Measurements from ENCODE around the gene FBXL15.

Gene FBXL15

DNA sequence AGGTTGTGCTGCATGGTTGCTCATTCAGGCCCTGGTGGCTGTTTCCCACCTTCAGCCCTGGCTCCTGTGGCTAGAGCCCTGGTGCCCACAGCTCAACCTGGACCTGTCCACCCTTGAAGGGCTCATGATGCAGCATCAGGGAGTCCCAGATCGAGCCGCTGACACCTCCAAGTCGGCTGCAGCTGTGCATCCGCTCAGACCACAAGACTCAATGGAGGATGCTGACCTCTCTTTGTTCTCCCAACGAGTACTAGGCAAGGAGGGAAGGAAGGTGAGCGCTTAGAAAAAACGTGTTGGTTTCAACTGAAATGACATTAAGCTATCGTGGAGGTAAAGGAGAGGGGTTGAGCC lies 40.2 kb downstream of the FBXL15 start:
- DNase-seq = no peak

DNA sequence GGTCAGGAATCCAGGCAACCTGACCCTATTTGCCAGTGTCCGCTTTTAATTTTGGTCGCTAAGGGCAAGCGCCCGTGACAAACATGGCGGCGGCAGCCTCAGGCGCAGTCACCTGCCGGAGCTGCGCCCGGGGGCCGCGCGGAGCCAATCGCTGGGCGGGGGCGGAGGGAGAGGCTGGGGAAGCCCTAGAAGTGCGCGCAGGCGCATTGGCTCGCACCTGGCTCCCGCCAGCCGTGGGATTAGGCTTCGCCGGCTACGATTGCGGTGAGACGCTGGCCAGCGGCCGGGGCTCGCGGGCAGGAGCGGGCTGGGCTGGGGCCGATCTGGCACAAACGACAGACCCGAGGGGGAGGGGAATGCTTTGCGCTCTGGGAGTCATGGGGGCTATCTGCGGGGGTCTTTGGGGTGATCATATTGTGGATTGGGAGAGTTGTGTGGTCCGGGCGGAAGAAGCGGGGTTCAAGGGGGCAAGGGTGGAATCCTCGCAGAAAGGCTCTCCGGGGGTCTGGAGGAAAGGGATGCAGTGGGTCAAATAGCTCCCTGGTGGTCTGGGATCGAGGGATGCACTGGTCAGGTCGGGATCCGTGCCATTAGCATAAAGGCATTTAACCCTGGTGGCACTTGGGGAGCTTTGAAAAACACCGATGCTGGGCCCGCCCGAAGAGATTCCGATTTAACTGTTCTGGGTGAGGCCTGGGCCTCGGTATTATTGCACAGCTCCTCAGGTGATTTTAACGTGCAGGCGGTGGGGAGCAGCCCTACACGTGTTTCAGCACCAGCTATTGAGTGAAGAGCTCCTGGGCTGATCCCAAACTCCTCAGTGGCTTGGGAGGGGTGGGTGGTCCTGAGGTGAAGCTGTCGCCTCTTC lies 40.8 kb downstream of the FBXL15 start:
- DNase-seq = peak; percentile 86

DNA sequence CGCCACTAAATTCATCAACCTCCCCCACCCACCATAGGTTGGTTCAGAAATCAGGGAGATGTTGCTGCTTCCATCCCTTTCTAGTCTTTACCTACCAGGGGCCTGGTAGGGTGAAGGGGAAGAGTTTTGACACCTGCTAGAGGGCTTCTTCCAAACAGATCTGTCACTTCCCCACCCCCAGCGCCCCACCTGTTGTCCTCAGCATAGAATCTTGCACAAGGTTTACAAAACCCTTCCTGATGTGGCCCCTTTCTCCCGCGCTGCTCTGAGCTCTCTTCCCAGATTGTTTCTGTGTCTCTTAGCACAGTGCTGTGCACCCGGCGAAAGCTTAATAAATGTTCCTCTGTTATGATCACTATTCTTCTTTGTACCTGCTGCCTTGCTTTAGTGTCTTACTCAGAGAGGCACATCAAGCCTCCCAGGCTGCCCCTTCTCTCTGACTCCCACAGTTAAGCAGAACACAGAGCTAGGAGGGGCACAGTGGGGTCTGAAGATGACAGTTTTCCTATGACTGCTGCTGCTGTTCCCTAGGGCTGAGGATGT lies 41.9 kb downstream of the FBXL15 start:
- no peak for DNase-seq

DNA sequence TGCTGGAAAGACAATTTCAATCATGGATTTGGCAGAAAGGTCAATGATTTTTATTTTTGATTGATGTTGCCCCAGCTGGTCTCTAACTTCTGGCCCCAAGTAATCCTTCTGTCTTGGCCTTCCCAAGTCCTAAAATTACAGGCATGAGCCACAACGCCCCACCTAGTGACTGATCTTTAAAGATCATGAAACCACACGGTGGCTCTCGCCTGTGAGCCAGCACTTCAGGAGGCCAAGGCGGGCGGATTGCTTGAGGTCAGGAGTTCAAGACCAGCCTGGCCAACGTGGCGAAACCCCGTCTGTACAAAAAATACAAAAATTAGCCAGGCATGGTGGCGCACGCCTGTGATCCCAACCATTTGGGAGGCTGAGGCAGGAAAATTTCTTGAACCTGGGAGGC lies 43.3 kb downstream of the FBXL15 start:
- no peak for DNase-seq

DNA sequence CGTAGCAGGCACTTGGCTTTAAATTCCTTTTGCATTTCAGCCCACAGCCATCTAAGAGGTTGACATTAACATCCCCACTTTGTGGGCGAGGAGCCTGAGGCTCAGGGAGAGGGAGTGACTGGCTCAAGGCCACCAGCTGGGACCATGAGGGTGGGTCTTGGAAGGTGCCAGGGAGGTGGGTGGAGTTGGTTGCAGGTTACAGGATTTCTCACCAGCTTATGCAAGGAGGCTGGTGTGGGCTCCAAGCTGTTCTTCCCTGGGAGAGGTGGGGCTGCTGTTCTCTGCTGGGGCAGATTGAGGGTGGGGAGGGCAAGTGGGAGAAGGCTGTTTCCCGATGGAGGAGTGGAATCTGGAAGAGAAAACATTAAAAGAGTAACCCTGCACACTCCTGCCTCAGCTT lies 44.8 kb downstream of the FBXL15 start:
- no peak for DNase-seq

DNA sequence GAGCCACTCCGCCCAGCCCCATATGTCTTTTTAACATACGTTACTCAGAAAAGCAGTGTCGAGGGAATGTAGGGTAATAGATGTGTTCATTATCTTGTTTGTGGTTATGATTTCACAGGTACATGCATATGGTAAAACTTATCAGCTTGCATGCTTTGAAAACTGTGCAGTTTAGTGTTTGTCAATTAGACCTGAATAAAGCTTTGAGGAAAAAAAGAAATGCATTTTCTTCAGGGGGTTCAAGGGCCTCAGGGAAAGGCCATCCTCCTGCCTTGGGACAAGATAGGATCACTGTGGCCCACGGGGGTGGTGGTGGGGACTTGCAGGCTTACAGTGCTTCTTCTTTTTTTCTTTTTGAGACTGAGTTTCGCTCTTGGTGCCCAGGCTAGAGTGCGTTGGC lies 46.7 kb downstream of the FBXL15 start:
- DNase-seq = no peak

- no peak for DNase-seq
Measured at GRCh38 chr10:102467971-102468438, 47.4 kb downstream of the FBXL15 start.

- DNase-seq = no peak
Measured at GRCh38 chr10:102468683-102469082, 48.0 kb downstream of the FBXL15 start.

DNA sequence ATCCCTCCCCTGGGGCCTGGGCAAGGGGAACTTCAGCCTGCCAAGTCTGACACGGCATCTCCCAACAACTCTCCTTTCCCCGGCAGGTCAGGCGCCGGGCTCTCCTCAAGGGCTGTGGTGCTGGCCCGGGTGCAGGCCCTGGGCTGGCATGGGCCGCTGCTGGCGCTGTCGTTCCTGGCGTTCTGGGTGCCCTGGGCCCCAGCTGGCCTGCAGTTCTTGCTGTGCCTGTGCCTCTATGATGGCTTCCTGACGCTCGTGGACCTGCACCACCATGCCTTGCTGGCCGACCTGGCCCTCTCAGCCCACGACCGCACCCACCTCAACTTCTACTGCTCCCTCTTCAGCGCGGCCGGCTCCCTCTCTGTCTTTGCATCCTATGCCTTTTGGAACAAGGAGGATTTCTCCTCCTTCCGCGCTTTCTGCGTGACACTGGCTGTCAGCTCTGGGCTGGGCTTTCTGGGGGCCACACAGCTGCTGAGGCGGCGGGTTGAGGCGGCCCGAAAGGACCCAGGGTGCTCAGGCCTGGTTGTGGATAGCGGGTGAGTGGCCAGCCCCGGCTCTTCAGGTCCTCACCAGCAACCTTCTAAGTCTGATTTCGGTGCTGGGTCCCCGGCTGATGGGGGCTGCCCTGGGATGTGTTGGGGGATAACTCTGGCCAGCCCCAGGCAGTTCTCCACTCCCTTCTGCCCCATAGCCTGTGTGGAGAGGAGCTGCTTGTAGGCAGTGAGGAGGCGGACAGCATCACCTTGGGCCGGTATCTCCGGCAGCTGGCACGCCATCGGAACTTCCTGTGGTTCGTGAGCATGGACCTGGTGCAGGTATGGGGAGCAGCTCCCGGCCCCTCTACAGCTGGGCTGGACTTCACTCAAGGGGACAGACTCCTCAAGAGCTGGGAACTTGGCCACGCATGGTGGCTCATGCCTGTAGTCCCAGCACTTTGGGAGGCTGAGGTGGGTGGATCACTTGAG lies 50.2 kb downstream of the FBXL15 start:
- no peak for DNase-seq
